ENCODE measurements around the gene CACYBP. TPM values are rescaled to one million over a fixed set of nuclear protein-coding genes. Genes with fewer than 3 reads are reported as not detected.

Gene CACYBP
- total and polyA plus RNA-seq, 2 of the 8 experiments (the other 6 are each of a cell fraction or from before 2014, with no cell fraction given) = 28.3 to 247 TPM

DNA sequence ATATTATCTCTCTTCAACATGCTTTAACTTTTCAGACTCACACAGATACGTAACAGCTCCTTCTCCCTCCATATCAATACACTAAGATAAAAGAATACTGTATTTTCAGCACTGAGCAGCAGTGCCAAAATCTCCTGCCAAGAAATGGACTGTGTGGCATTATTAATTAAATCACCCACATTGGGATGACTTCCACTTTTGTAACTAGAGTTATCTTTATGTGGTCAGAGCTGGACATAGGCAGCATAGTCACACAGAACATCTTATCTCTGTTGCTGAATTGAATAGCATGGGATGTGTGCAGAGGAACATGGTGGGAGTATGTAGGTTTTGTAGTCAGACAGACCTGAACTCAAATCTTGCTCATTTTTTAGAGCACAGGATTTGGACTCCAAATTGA, 41.4 kb upstream of the CACYBP start:
- no peak overlapping the region for H2AFZ ChIP-seq (ENCODE audit: low read length)
- H2BK120ac ChIP-seq (replicated peaks; ENCODE audit: low read depth, low read length) = no peak overlapping the region
- H2BK5ac ChIP-seq (ENCODE audit: low read depth, low read length) = no peak overlapping the region
- H4K8ac ChIP-seq (ENCODE audit: extremely low read depth, insufficient read depth, low read length) = no peak overlapping the region
- FAIRE-seq (no peak), DNase-seq (ENCODE audit: low read depth in 1 of 2, low spot score in 2 of 2) (no peak)
- H2BK15ac ChIP-seq (ENCODE audit: low read length) = no peak overlapping the region
- H3K14ac ChIP-seq (ENCODE audit: insufficient read length) = no peak overlapping the region
- H2AK5ac ChIP-seq (ENCODE audit: low read depth, low read length) = no peak overlapping the region
- CTCF ChIA-PET (ENCODE audit: partially characterized antibody) = interaction anchor here (2.0 kb wide), 1 partner anchor 28 kb away, joined by 5 read pairs; no protein-coding TSS in a partner anchor
- H3K9me3 ChIP-seq (ENCODE audit: insufficient read depth in 2 of 2, low read depth in 1 of 2, low read length in 1 of 2) = no peaks in the 10 kb centered on the region
- no peak overlapping the region for H3K4ac ChIP-seq (replicated peaks; ENCODE audit: insufficient read length, low read depth, low read length)
- H3K4me3 ChIP-seq (ENCODE audit: extremely low read depth in 1 of 4, insufficient read depth in 2 of 4, low read depth in 3 of 4, low read length in 4 of 4) = no peak overlapping the region
- H3K18ac ChIP-seq (ENCODE audit: extremely low read depth, low read length) = no peak overlapping the region
- H3K79me2 ChIP-seq (ENCODE audit: control insufficient read depth in 1 of 2, insufficient read depth in 2 of 2, low read length in 2 of 2) = peaks cover 0 to 40% of the 10 kb centered on the region in 2 experiments; a peak in 3 of 4 replicates
- no peak overlapping the region for H3K27ac ChIP-seq (ENCODE audit: low read depth, low read length)
- no peak overlapping the region for H3K4me2 ChIP-seq (ENCODE audit: insufficient read depth in 1 of 2, low read depth in 2 of 2, low read length in 2 of 2)
- no peak overlapping the region for H3K9ac ChIP-seq (replicated peaks in 1 of 4; ENCODE audit: extremely low read depth in 1 of 4, low read depth in 3 of 4, low read length in 3 of 4)
- no peak overlapping the region for H4K91ac ChIP-seq (replicated peaks; ENCODE audit: insufficient read length, low read length)
- peaks cover 3 to 5% of the 10 kb centered on the region in 2 experiments for H4K20me1 ChIP-seq (replicated peaks in 1 of 2; ENCODE audit: control insufficient read depth in 1 of 2, insufficient read depth in 2 of 2, low read length in 2 of 2)
- H2BK12ac ChIP-seq (ENCODE audit: low read depth, low read length) = no peak overlapping the region
- WGBS, 2 experiments (ENCODE audit: extremely low coverage in 1 of 2, insufficient coverage in 1 of 2, insufficient read length in 1 of 2, insufficient replicate concordance in 2 of 2, low coverage in 1 of 2, low lambda C conversion rate in 2 of 2, missing lambda C conversion rate in 1 of 2) = 92% methylated on average over 1 of the region's 1 CpG; no CpG with 5 or more reads in 1 of the 2 experiments
- no peaks in the 10 kb centered on the region for H3K27me3 ChIP-seq (replicated peaks in 1 of 4; ENCODE audit: control insufficient read depth in 3 of 4, extremely low read depth in 1 of 4, insufficient read depth in 3 of 4, low read length in 3 of 4)
- H4K5ac ChIP-seq (ENCODE audit: insufficient read length, low read depth, low read length) = no peak overlapping the region
- H2BK20ac ChIP-seq (ENCODE audit: low read length) = no peak overlapping the region
- H3K36me3 ChIP-seq (ENCODE audit: control insufficient read depth in 2 of 4, insufficient read depth in 4 of 4, low read length in 3 of 4) = peaks cover 0 to 53% (median 27%) of the 10 kb centered on the region in 4 experiments; a peak in 6 of 8 replicates
- POLR2A ChIA-PET (ENCODE audit: partially characterized antibody) = interaction anchor here (0.6 to 1.5 kb wide), 2 partner anchors 8 to 84 kb away, joined by 3 read pairs; no protein-coding TSS in a partner anchor
- H3K56ac ChIP-seq (replicated peaks; ENCODE audit: insufficient read length, low read depth, low read length) = no peak overlapping the region
- H3K4me1 ChIP-seq (replicated peaks in 1 of 4; ENCODE audit: control insufficient read depth in 3 of 4, insufficient read depth in 4 of 4, low read length in 3 of 4) = no peaks in the 10 kb centered on the region
- TF ChIP-seq TAF1 (IDR thresholded peaks at IDR 0.05; ENCODE audit: low read depth, low read length) (no peak), BRCA1 (IDR thresholded peaks at IDR 0.05; ENCODE audit: low read depth, low read length) (no peak), EGR1 (IDR thresholded peaks at IDR 0.05; ENCODE audit: borderline replicate concordance, low read depth, low read length) (no peak), HDAC6 (IDR thresholded peaks at IDR 0.05; ENCODE audit: low read depth, low read length) (no peak), YY1 (IDR thresholded peaks at IDR 0.05; ENCODE audit: low read depth, low read length) (no peak), BCL11A (IDR thresholded peaks at IDR 0.05; ENCODE audit: low read depth in 2 of 2, low read length in 2 of 2) (no peak), CBX8 (IDR thresholded peaks at IDR 0.05; ENCODE audit: borderline replicate concordance, low read depth, low read length) (no peak), CHD1 (IDR thresholded peaks at IDR 0.05; ENCODE audit: low read depth, low read length) (no peak), NANOG (IDR thresholded peaks at IDR 0.05; ENCODE audit: insufficient read depth, low read depth, low read length, poor library complexity, severe bottlenecking) (no peak), KDM4A (IDR thresholded peaks at IDR 0.05; ENCODE audit: low read depth, low read length, severe bottlenecking) (no peak), JUN (IDR thresholded peaks at IDR 0.05; ENCODE audit: low read depth, low read length) (no peak), TCF12 (IDR thresholded peaks at IDR 0.05; ENCODE audit: low read depth, low read length) (no peak), SIN3A (conservative IDR thresholded peaks at IDR 0.05 in 1 of 2, IDR thresholded peaks at IDR 0.05 in 1 of 2; ENCODE audit: low read depth in 1 of 2, low read length in 2 of 2) (no peak), RXRA (IDR thresholded peaks at IDR 0.05; ENCODE audit: insufficient read depth, low read depth, low read length) (no peak)
- no peak overlapping the region for H3K23ac ChIP-seq (ENCODE audit: insufficient read length)
- peaks cover 4% of the 10 kb centered on the region; the same call in 1 of the 2 replicates for H3K79me1 ChIP-seq (ENCODE audit: low read depth, low read length)
- no peaks in the 10 kb centered on the region for H3K23me2 ChIP-seq (ENCODE audit: low read depth, low read length)
